Measurements from ENCODE around the gene INSM1. TPM values are rescaled to one million over a fixed set of nuclear protein-coding genes. Genes with fewer than 3 reads are reported as not detected.

INSM1 gene
- total RNA-seq, 2 donors from 2014 or later, result 3.4 to 4.3 TPM

- Histone ChIP-seq H3K27ac (no peak overlapping the region), H3K27me3 (peaks cover 0 to 10% of the 10 kb centered on the region in 2 donors), H3K4me1 (peaks cover 27% of the 10 kb centered on the region), H3K4me3 (no peak overlapping the region), H3K9me3 (no peaks in the 10 kb centered on the region), H3K36me3 (replicated peaks in 1 of 2; ENCODE audit: insufficient read depth in 1 of 2, low read depth in 2 of 2) (no peaks in the 10 kb centered on the region)
- 35 to 52% methylated on average over 7 of the region's 7 CpGs for WGBS, 2 donors
- ATAC-seq (no peak), DNase-seq (no peak)
- no peak for TF ChIP-seq POLR2A (IDR thresholded peaks at IDR 0.05)
- TF ChIP-seq CTCF (IDR thresholded peaks at IDR 0.05), result no peak
- intact Hi-C loops (cut with DNase I), result no loop called here
These were observed 3.2 kb downstream of the INSM1 start for GRCh38 chr20:20371083-20371482.

GRCh38 chr20:20371681-20372080, 3.8 kb downstream of the INSM1 start:
- Histone ChIP-seq H3K4me1 (peaks cover 26% of the 10 kb centered on the region), H3K27ac (no peak overlapping the region), H3K36me3 (replicated peaks in 1 of 2; ENCODE audit: insufficient read depth in 1 of 2, low read depth in 2 of 2) (no peaks in the 10 kb centered on the region), H3K27me3 (peaks cover 0 to 10% of the 10 kb centered on the region in 2 donors), H3K9me3 (no peaks in the 10 kb centered on the region), H3K4me3 (no peak overlapping the region)
- 28 to 39% methylated on average over 3 of the region's 3 CpGs for WGBS, 2 donors
- no peak for DNase-seq
- TF ChIP-seq POLR2A (IDR thresholded peaks at IDR 0.05) (no peak), CTCF (IDR thresholded peaks at IDR 0.05) (no peak)
- ATAC-seq, result no peak
- intact Hi-C loops (cut with DNase I), result no loop called here

GRCh38 chr20:20373091-20373571, 5.2 kb downstream of the INSM1 start:
- 44 to 61% methylated on average over 13 to 17 of the region's 17 CpGs for WGBS, 2 donors
- Histone ChIP-seq H3K9me3 (no peaks in the 10 kb centered on the region), H3K4me3 (no peak overlapping the region), H3K27me3 (no peaks in the 10 kb centered on the region), H3K27ac (no peak overlapping the region), H3K36me3 (replicated peaks in 1 of 2; ENCODE audit: insufficient read depth in 1 of 2, low read depth in 2 of 2) (no peaks in the 10 kb centered on the region), H3K4me1 (peaks cover 13% of the 10 kb centered on the region)
- intact Hi-C loops (cut with DNase I), result no loop called here
- no peak for DNase-seq
- TF ChIP-seq POLR2A (IDR thresholded peaks at IDR 0.05) (no peak), CTCF (IDR thresholded peaks at IDR 0.05) (no peak)
- no peak for ATAC-seq

- peaks cover 0 to 2% (median 0%) of the 10 kb centered on the region in 3 donors for H3K9me3 ChIP-seq
- no peaks in the 10 kb centered on the region for H3K4me1 ChIP-seq
- WGBS, 2 donors, result 49 to 56% methylated on average over 8 of the region's 8 CpGs
- no peak overlapping the region for H3K4me3 ChIP-seq
- no peaks in the 10 kb centered on the region for H3K36me3 ChIP-seq (replicated peaks in 1 of 2; ENCODE audit: insufficient read depth in 1 of 2, low read depth in 2 of 2)
- H3K27me3 ChIP-seq, result no peaks in the 10 kb centered on the region
- DNase-seq (no peak), ATAC-seq (no peak)
- no peak overlapping the region for H3K27ac ChIP-seq
- intact Hi-C loops (cut with DNase I), result no loop called here
- no peak for TF ChIP-seq POLR2A (IDR thresholded peaks at IDR 0.05)
- TF ChIP-seq CTCF (IDR thresholded peaks at IDR 0.05), result no peak
These were observed 8.0 kb downstream of the INSM1 start for GRCh38 chr20:20375862-20376261.

- no peaks in the 10 kb centered on the region for H3K27me3 ChIP-seq
- DNase-seq, result no peak
- no peaks in the 10 kb centered on the region for H3K4me1 ChIP-seq
- intact Hi-C loops (cut with DNase I), result no loop called here
- H3K36me3 ChIP-seq (replicated peaks in 1 of 2; ENCODE audit: insufficient read depth in 1 of 2, low read depth in 2 of 2), result no peaks in the 10 kb centered on the region
- 39 to 48% methylated on average over 9 of the region's 9 CpGs for WGBS, 2 donors
- H3K9me3 ChIP-seq, result no peaks in the 10 kb centered on the region
- ATAC-seq, result no peak
- H3K27ac ChIP-seq, result no peak overlapping the region
- TF ChIP-seq CTCF (IDR thresholded peaks at IDR 0.05) (no peak), POLR2A (IDR thresholded peaks at IDR 0.05) (no peak)
- no peak overlapping the region for H3K4me3 ChIP-seq
These were observed 18.3 kb downstream of the INSM1 start for GRCh38 chr20:20386192-20386591.
